Activated CD4-positive, alpha-beta T cell treated with anti-CD3 and anti-CD28 coated beads, Interleukin-2, amount 10 ng/mL, durations not matched to agents 7 days and 5 days (primary cell): Measurements from ENCODE around the gene TEKT2. TPM values are rescaled to one million over a fixed set of nuclear protein-coding genes. Genes with fewer than 3 reads are reported as not detected.

ENCODE experiments used
- CTCF ChIA-PET: fragments of 350-600 bp; sonication (Branson Sonifier 250); formaldehyde crosslinking; loops from one replicate; lab custom pipeline; 2021; ENCODE audit warnings: antibody characterized with exemption; lab: Charles Lee
- POLR2A ChIA-PET: fragments of 350-600 bp; sonication (Branson Sonifier 250); formaldehyde crosslinking; loops from one replicate; lab custom pipeline; 2021; ENCODE audit warnings: antibody characterized with exemption; lab: Charles Lee
- DNase-seq: peaks from one replicate; pipeline ENCODE4 v3.0.0-alpha.2; 2020
- H3K27ac Mint-ChIP-seq: one replicate; pipeline ENCODE4 v1.8.0; 2021; ENCODE audit warnings: mild to moderate bottlenecking, moderate library complexity, mixed read lengths
- H3K27me3 Mint-ChIP-seq: one replicate; pipeline ENCODE4 v1.8.0; 2021; ENCODE audit warnings: mixed read lengths
- H3K36me3 Mint-ChIP-seq: one replicate; pipeline ENCODE4 v1.8.0; 2021; ENCODE audit warnings: low read depth, mixed read lengths
- H3K4me1 Mint-ChIP-seq: one replicate; pipeline ENCODE4 v1.8.0; 2021; ENCODE audit warnings: mixed read lengths
- H3K4me3 Mint-ChIP-seq: one replicate; pipeline ENCODE4 v1.8.0; 2021; ENCODE audit warnings: mild to moderate bottlenecking, moderate library complexity, mixed read lengths
- H3K9me3 Mint-ChIP-seq: one replicate; pipeline ENCODE4 v1.8.0; 2021; ENCODE audit warnings: mixed read lengths
- total RNA-seq, 2 experiments: library from RNA; stranded (reverse); gene quantifications; one replicate each; pipeline ENCODE4 v1.2.3, GENCODE V29; 2021

The TEKT2 gene
- total RNA-seq: not detected

- Mint-ChIP-seq H3K36me3 (no peaks in the 10 kb centered on the region), H3K4me1 (peaks cover 4% of the 10 kb centered on the region), H3K27me3 (peaks cover 38% of the 10 kb centered on the region), H3K27ac (no peak within 1 kb of the TSS), H3K9me3 (no peaks in the 10 kb centered on the region), H3K4me3 (no peak within 1 kb of the TSS)
- ChIA-PET CTCF (interaction anchor here (1.2 to 1.5 kb wide), 2 partner anchors 10 to 201 kb away, joined by 3 read pairs; no protein-coding TSS in a partner anchor), POLR2A (interaction anchor here (0.6 kb wide), 1 partner anchor 26 kb away, joined by 3 read pairs; no protein-coding TSS in a partner anchor)
- DNase-seq: no peak
Measured at GRCh38 chr1:36083635-36084496, at the start of gene TEKT2. Gene TEKT2 (plus strand): TSS chr1:36084094. CDS start chr1:36084922, 828 bp downstream.

- Mint-ChIP-seq H3K4me3 (no peak overlapping the region), H3K4me1 (peaks cover 5% of the 10 kb centered on the region), H3K27me3 (no peaks in the 10 kb centered on the region), H3K9me3 (no peaks in the 10 kb centered on the region), H3K36me3 (peaks cover 31% of the 10 kb centered on the region), H3K27ac (no peak overlapping the region)
- DNase-seq: no peak
- CTCF ChIA-PET: no interaction called here
- POLR2A ChIA-PET: interaction anchor here (0.5 kb wide), 1 partner anchor 56 kb away, joined by 3 read pairs; no protein-coding TSS in a partner anchor
Measured at GRCh38 chr1:36034692-36035091, 49.2 kb upstream of the TEKT2 start.

- Mint-ChIP-seq H3K27ac (no peak overlapping the region), H3K4me3 (no peak overlapping the region), H3K27me3 (no peaks in the 10 kb centered on the region), H3K36me3 (peaks cover 35% of the 10 kb centered on the region), H3K9me3 (no peaks in the 10 kb centered on the region), H3K4me1 (peaks cover 5% of the 10 kb centered on the region)
- POLR2A ChIA-PET: no interaction called here
- DNase-seq: no peak
- CTCF ChIA-PET: no interaction called here
Measured at GRCh38 chr1:36035154-36035553, 48.7 kb upstream of the TEKT2 start.

- no peaks in the 10 kb centered on the region for H3K27me3 Mint-ChIP-seq
- ChIA-PET POLR2A (no interaction called here), CTCF (no interaction called here)
- H3K9me3 Mint-ChIP-seq: no peaks in the 10 kb centered on the region
- peaks cover 26% of the 10 kb centered on the region for H3K36me3 Mint-ChIP-seq
- no peak overlapping the region for H3K27ac Mint-ChIP-seq
- DNase-seq: no peak
- no peak overlapping the region for H3K4me3 Mint-ChIP-seq
- H3K4me1 Mint-ChIP-seq: no peaks in the 10 kb centered on the region
Measured at GRCh38 chr1:36040238-36040637, 43.7 kb upstream of the TEKT2 start.

- Mint-ChIP-seq H3K27me3 (no peaks in the 10 kb centered on the region), H3K4me3 (no peak overlapping the region), H3K36me3 (peaks cover 22% of the 10 kb centered on the region), H3K4me1 (no peaks in the 10 kb centered on the region), H3K27ac (no peak overlapping the region), H3K9me3 (peaks cover 2% of the 10 kb centered on the region)
- CTCF ChIA-PET: no interaction called here
- DNase-seq: no peak
- POLR2A ChIA-PET: no interaction called here
Measured at GRCh38 chr1:36051821-36052220, 32.1 kb upstream of the TEKT2 start.

- Mint-ChIP-seq H3K4me3 (no peak overlapping the region), H3K4me1 (no peaks in the 10 kb centered on the region), H3K36me3 (peaks cover 6% of the 10 kb centered on the region), H3K27ac (no peak overlapping the region), H3K9me3 (no peaks in the 10 kb centered on the region), H3K27me3 (no peaks in the 10 kb centered on the region)
- ChIA-PET CTCF (interaction anchor here (0.8 to 1.0 kb wide), 2 partner anchors 9 to 149 kb away, joined by 3 to 4 read pairs; no protein-coding TSS in a partner anchor), POLR2A (interaction anchor here (0.6 kb wide), 1 partner anchor 124 kb away, joined by 5 read pairs; no protein-coding TSS in a partner anchor)
- DNase-seq: no peak
Measured at GRCh38 chr1:36053978-36054377, 29.9 kb upstream of the TEKT2 start.

GRCh38 chr1:36055706-36056105, 28.2 kb upstream of the TEKT2 start:
- Mint-ChIP-seq H3K4me1 (no peaks in the 10 kb centered on the region), H3K27ac (no peak overlapping the region), H3K9me3 (no peaks in the 10 kb centered on the region), H3K36me3 (peaks cover 6% of the 10 kb centered on the region), H3K27me3 (no peaks in the 10 kb centered on the region), H3K4me3 (no peak overlapping the region)
- ChIA-PET POLR2A (no interaction called here), CTCF (no interaction called here)
- no peak for DNase-seq

- POLR2A ChIA-PET: no interaction called here
- peaks cover 2% of the 10 kb centered on the region for H3K36me3 Mint-ChIP-seq
- no peak for DNase-seq
- no peak overlapping the region for H3K27ac Mint-ChIP-seq
- CTCF ChIA-PET: interaction anchor here (0.7 kb wide), 1 partner anchor 349 kb away, joined by 3 read pairs; no protein-coding TSS in a partner anchor
- no peak overlapping the region for H3K4me3 Mint-ChIP-seq
- H3K4me1 Mint-ChIP-seq: no peaks in the 10 kb centered on the region
- H3K9me3 Mint-ChIP-seq: no peaks in the 10 kb centered on the region
- no peaks in the 10 kb centered on the region for H3K27me3 Mint-ChIP-seq
Measured at GRCh38 chr1:36062315-36062714, 21.6 kb upstream of the TEKT2 start.

GRCh38 chr1:36067871-36068270, 16.0 kb upstream of the TEKT2 start:
- H3K36me3 Mint-ChIP-seq: no peaks in the 10 kb centered on the region
- no peaks in the 10 kb centered on the region for H3K4me1 Mint-ChIP-seq
- ChIA-PET CTCF (interaction anchor here (0.7 kb wide), 1 partner anchor 18 kb away, joined by 3 read pairs; no protein-coding TSS in a partner anchor), POLR2A (no interaction called here)
- no peak overlapping the region for H3K4me3 Mint-ChIP-seq
- no peak for DNase-seq
- no peaks in the 10 kb centered on the region for H3K9me3 Mint-ChIP-seq
- no peak overlapping the region for H3K27ac Mint-ChIP-seq
- no peaks in the 10 kb centered on the region for H3K27me3 Mint-ChIP-seq

- DNase-seq: no peak
- Mint-ChIP-seq H3K4me3 (no peak overlapping the region), H3K4me1 (no peaks in the 10 kb centered on the region), H3K27me3 (no peaks in the 10 kb centered on the region), H3K36me3 (no peaks in the 10 kb centered on the region), H3K9me3 (no peaks in the 10 kb centered on the region), H3K27ac (no peak overlapping the region)
- ChIA-PET CTCF (no interaction called here), POLR2A (no interaction called here)
Measured at GRCh38 chr1:36068866-36069265, 15.0 kb upstream of the TEKT2 start.

- DNase-seq: no peak
- no peaks in the 10 kb centered on the region for H3K4me1 Mint-ChIP-seq
- no peak overlapping the region for H3K4me3 Mint-ChIP-seq
- POLR2A ChIA-PET: interaction anchor here (0.7 kb wide), 1 partner anchor 332 kb away, joined by 7 read pairs; no protein-coding TSS in a partner anchor
- no peaks in the 10 kb centered on the region for H3K27me3 Mint-ChIP-seq
- CTCF ChIA-PET: no interaction called here
- H3K27ac Mint-ChIP-seq: no peak overlapping the region
- H3K9me3 Mint-ChIP-seq: no peaks in the 10 kb centered on the region
- no peaks in the 10 kb centered on the region for H3K36me3 Mint-ChIP-seq
Measured at GRCh38 chr1:36070349-36070748, 13.5 kb upstream of the TEKT2 start.

GRCh38 chr1:36076979-36077573, 6.8 kb upstream of the TEKT2 start:
- Mint-ChIP-seq H3K4me3 (no peak overlapping the region), H3K4me1 (no peaks in the 10 kb centered on the region), H3K36me3 (no peaks in the 10 kb centered on the region), H3K27ac (no peak overlapping the region), H3K27me3 (peaks cover 17% of the 10 kb centered on the region), H3K9me3 (no peaks in the 10 kb centered on the region)
- DNase-seq: no peak
- POLR2A ChIA-PET: interaction anchor here (0.6 kb wide), 1 partner anchor 107 kb away, joined by 4 read pairs; no protein-coding TSS in a partner anchor
- CTCF ChIA-PET: no interaction called here

GRCh38 chr1:36080236-36080635, 3.7 kb upstream of the TEKT2 start:
- peaks cover 2% of the 10 kb centered on the region for H3K4me1 Mint-ChIP-seq
- peaks cover 38% of the 10 kb centered on the region for H3K27me3 Mint-ChIP-seq
- H3K9me3 Mint-ChIP-seq: no peaks in the 10 kb centered on the region
- POLR2A ChIA-PET: no interaction called here
- CTCF ChIA-PET: no interaction called here
- H3K36me3 Mint-ChIP-seq: no peaks in the 10 kb centered on the region
- no peak overlapping the region for H3K27ac Mint-ChIP-seq
- no peak for DNase-seq
- no peak overlapping the region for H3K4me3 Mint-ChIP-seq
